K562 (cell line): ENCODE results near the gene MYOM1. TPM values are rescaled to one million over a fixed set of nuclear protein-coding genes. Genes with fewer than 3 reads are reported as not detected.

Source experiments
- ATF7 ChIP-seq: fragments of 450-650 bp; IDR thresholded peaks from 2 replicates; pipeline ENCODE4 v1.7.1; 2014; ENCODE audit warnings: mild to moderate bottlenecking, moderate library complexity
- CAMTA2 ChIP-seq: fragments of 250-450 bp; sonication (Bioruptor Pico); conservative IDR thresholded peaks from 2 replicates; pipeline ENCODE4 v1.5.1; 2022
- E2F3 ChIP-seq: fragments of 250-450 bp; sonication (Bioruptor Pico); IDR thresholded peaks from 2 replicates; pipeline ENCODE4 v1.4.0; 2020; ENCODE audit warnings: mild to moderate bottlenecking
- ELF4 ChIP-seq: fragments of 450-650 bp; formaldehyde crosslinking; IDR thresholded peaks from 2 replicates; pipeline ENCODE4 v1.4.0; 2022; ENCODE audit warnings: missing genetic modification characterization
- GABPB1 ChIP-seq: sonication (generic); formaldehyde crosslinking; IDR thresholded peaks from 2 replicates; pipeline ENCODE4 v1.8.0; 2022; ENCODE audit warnings: mild to moderate bottlenecking, missing genetic modification reagents
- ILF3 ChIP-seq: fragments of 450-650 bp; IDR thresholded peaks from 2 replicates; pipeline ENCODE4 v1.6.1; 2018; ENCODE audit warnings: antibody characterized with exemption, mild to moderate bottlenecking, moderate library complexity, borderline replicate concordance
- KAT7 ChIP-seq: sonication (generic); formaldehyde crosslinking; IDR thresholded peaks from 2 replicates; pipeline ENCODE4 v1.8.0; 2022; ENCODE audit warnings: missing genetic modification reagents, mild to moderate bottlenecking, borderline replicate concordance
- MAZ ChIP-seq, 2 experiments: fragments of 450-650 bp in 1 of 2; sonication (generic) in 1 of 2; formaldehyde crosslinking; IDR thresholded peaks in 1 of 2; conservative IDR thresholded peaks in 1 of 2; 2 replicates each; pipeline versions ENCODE4 v1.4.0 to v1.5.0; 2020; ENCODE audit warnings: mild to moderate bottlenecking in 1 of 2, missing genetic modification reagents in 1 of 2
- NCOA6 ChIP-seq: fragments of 450-650 bp; IDR thresholded peaks from 2 replicates; pipeline ENCODE4 v1.6.1; 2017; ENCODE audit warnings: mild to moderate bottlenecking
- NELFE ChIP-seq: IDR thresholded peaks from 2 replicates; pipeline ENCODE4 v1.6.1; 2011; ENCODE audit warnings: mild to moderate bottlenecking; ENCODE audit not compliant: insufficient read depth, insufficient read length
- POLR2AphosphoS5 ChIP-seq: IDR thresholded peaks from 2 replicates; pipeline ENCODE4 v1.6.1; 2011; ENCODE audit warnings: mild to moderate bottlenecking, low read depth, low read length, moderate library complexity; ENCODE audit not compliant: control insufficient read depth, insufficient read depth
- POLR3A ChIP-seq: IDR thresholded peaks from 2 replicates; pipeline ENCODE4 v1.6.1; 2011; ENCODE audit warnings: borderline replicate concordance, mild to moderate bottlenecking, moderate library complexity; ENCODE audit not compliant: insufficient read length, insufficient read depth; ENCODE audit errors: extremely low read depth
- SIN3A ChIP-seq, 2 experiments: fragments of 150-350 bp in 1 of 2; IDR thresholded peaks; 2 replicates each; pipeline ENCODE4 v1.6.1; 2011 to 2016; ENCODE audit warnings: borderline replicate concordance in 2 of 2, low read depth in 2 of 2, low read length in 2 of 2, mild to moderate bottlenecking in 2 of 2, moderate library complexity in 2 of 2; ENCODE audit not compliant: control insufficient read depth in 1 of 2
- TAF15 ChIP-seq: fragments of 200-400 bp; formaldehyde crosslinking; IDR thresholded peaks from 2 replicates; pipeline ENCODE4 v1.6.1; 2017; ENCODE audit warnings: mild to moderate bottlenecking, low read depth, low read length, moderate library complexity
- ZFP1 ChIP-seq: fragments of 450-650 bp; formaldehyde crosslinking; IDR thresholded peaks from 2 replicates; pipeline ENCODE4 v1.4.0; 2020; ENCODE audit warnings: mild to moderate bottlenecking, mixed read lengths
- ZNF431 ChIP-seq: sonication (generic); formaldehyde crosslinking; IDR thresholded peaks from 2 replicates; pipeline ENCODE4 v1.8.0; 2022; ENCODE audit warnings: mild to moderate bottlenecking, missing genetic modification reagents
- ZNF57 ChIP-seq: fragments of 450-650 bp; formaldehyde crosslinking; IDR thresholded peaks from 2 replicates; pipeline ENCODE4 v1.4.0; 2020; ENCODE audit warnings: mild to moderate bottlenecking, moderate library complexity
- polyA plus RNA-seq, 8 experiments: library from polyadenylated mRNA; depleted of rRNA in 4 of 8; stranded (reverse) in 5 of 8; unstranded in 3 of 8; fragments of >200 nt; fragmentation: Nextera tagmentation in 2 of 8; fragmentation: Illumina TruSeq in 1 of 8; extraction: Ambion mirVana in 2 of 8; extraction: Trizol in 1 of 8; gene quantifications; 2 replicates each; pipeline versions ENCODE4 v1.2.1 to v1.2.3, GENCODE V29; 2011 to 2014; ENCODE audit warnings: inconsistent platforms in 1 of 8, missing spikeins in 1 of 8
- total RNA-seq, 7 experiments: library from RNA; depleted of rRNA in 6 of 7; stranded (reverse); fragments of >200 nt in 6 of 7; fragmentation: Illumina TruSeq in 2 of 7; extraction: Trizol in 2 of 7; gene quantifications; 2 replicates each; pipeline versions ENCODE4 v1.2.1 to v1.2.3, GENCODE V29; 2011 to 2021; ENCODE audit warnings: low replicate concordance in 1 of 7
- TF ChIP-seq, protein P1 (sequence below): fragments of 450-650 bp; IDR thresholded peaks from 2 replicates; pipeline ENCODE4 v1.6.1; 2016; ENCODE audit warnings: mild to moderate bottlenecking
- TF ChIP-seq, protein P2 (sequence below): fragments of 200-400 bp; formaldehyde crosslinking; IDR thresholded peaks from 2 replicates; pipeline ENCODE4 v1.6.1; 2017; ENCODE audit warnings: mild to moderate bottlenecking, low read depth, low read length, moderate library complexity
- TF ChIP-seq, protein P3 (sequence below): fragments of 450-650 bp; formaldehyde crosslinking; IDR thresholded peaks from 2 replicates; pipeline ENCODE4 v1.4.0; 2022; ENCODE audit warnings: mild to moderate bottlenecking, moderate library complexity
- TF ChIP-seq, protein P4 (sequence below): fragments of 450-650 bp; IDR thresholded peaks from 2 replicates; pipeline ENCODE4 v1.6.1; 2016; ENCODE audit warnings: low read depth, mild to moderate bottlenecking, moderate library complexity

MYOM1 gene
- total and polyA plus RNA-seq, 9 of the 15 experiments (the other 6 are each of a cell fraction or from before 2014, with no cell fraction given) = 0.01 to 0.62 (median 0.25) TPM

DNA sequence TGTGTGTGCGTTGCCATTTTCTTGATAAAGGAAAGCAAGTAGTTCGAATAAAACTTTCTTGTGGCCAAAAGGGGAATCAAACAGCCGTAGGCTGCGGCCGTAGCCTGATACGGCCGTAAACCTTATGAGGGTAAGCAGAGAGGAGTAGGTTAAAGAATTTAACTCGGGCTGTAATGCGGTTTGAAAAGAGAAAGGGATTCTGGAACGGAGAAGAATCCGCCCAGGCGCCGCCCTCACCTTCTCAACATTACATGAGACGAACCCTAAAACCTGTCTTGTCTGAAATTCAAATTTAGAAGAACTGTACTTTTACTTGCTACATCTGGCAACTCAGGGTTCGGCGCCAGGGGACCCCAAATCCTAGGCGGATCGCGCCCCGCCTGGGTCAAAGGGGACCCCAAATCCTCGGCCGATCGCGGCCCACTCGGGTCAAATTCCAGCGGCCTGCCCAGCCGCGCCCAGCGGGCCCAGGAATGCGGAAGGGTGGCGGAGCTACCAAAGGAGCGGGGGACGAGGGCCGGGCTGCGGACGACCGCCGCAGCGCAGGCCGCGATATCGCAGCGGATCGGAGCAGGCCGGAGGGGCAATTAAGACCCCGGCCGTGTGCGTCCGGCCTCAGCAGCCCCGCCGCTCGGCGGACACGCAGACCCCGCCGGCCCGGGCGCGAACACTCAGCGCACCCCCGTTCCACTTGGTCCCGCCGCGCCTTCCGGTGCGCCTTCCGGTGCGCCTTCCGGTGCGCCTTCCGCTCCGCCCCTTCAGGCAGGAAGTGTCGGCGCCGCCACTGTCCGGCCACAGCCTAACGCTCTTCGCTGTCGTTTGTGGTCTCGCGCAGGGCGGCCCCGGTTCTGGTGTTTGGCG lies 41.8 kb upstream of the MYOM1 start, which contains the start of gene MYL12B (continued):
- TF ChIP-seq, protein P1, sequence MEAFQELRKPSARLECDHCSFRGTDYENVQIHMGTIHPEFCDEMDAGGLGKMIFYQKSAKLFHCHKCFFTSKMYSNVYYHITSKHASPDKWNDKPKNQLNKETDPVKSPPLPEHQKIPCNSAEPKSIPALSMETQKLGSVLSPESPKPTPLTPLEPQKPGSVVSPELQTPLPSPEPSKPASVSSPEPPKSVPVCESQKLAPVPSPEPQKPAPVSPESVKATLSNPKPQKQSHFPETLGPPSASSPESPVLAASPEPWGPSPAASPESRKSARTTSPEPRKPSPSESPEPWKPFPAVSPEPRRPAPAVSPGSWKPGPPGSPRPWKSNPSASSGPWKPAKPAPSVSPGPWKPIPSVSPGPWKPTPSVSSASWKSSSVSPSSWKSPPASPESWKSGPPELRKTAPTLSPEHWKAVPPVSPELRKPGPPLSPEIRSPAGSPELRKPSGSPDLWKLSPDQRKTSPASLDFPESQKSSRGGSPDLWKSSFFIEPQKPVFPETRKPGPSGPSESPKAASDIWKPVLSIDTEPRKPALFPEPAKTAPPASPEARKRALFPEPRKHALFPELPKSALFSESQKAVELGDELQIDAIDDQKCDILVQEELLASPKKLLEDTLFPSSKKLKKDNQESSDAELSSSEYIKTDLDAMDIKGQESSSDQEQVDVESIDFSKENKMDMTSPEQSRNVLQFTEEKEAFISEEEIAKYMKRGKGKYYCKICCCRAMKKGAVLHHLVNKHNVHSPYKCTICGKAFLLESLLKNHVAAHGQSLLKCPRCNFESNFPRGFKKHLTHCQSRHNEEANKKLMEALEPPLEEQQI = no peak
- TF ChIP-seq KAT7 (CRISPR knock-in tag) = peak; percentile 56
- TF ChIP-seq POLR3A = no peak
- TF ChIP-seq, protein P2, sequence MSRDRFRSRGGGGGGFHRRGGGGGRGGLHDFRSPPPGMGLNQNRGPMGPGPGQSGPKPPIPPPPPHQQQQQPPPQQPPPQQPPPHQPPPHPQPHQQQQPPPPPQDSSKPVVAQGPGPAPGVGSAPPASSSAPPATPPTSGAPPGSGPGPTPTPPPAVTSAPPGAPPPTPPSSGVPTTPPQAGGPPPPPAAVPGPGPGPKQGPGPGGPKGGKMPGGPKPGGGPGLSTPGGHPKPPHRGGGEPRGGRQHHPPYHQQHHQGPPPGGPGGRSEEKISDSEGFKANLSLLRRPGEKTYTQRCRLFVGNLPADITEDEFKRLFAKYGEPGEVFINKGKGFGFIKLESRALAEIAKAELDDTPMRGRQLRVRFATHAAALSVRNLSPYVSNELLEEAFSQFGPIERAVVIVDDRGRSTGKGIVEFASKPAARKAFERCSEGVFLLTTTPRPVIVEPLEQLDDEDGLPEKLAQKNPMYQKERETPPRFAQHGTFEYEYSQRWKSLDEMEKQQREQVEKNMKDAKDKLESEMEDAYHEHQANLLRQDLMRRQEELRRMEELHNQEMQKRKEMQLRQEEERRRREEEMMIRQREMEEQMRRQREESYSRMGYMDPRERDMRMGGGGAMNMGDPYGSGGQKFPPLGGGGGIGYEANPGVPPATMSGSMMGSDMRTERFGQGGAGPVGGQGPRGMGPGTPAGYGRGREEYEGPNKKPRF = no peak
- peak; percentile 65 for TF ChIP-seq POLR2AphosphoS5
- TF ChIP-seq ZNF431 = no peak
- no peak for TF ChIP-seq NCOA6
- 0 out of 2 replicates have a peak, but pooled peaks have one; percentile 59 for TF ChIP-seq CAMTA2 (CRISPR knock-in tag)
- TF ChIP-seq ZNF57 = no peak
- TF ChIP-seq SIN3A (IDR thresholded peaks at IDR 0.05; ENCODE audit: borderline replicate concordance in 2 of 2, control insufficient read depth in 1 of 2, low read depth in 2 of 2, low read length in 2 of 2) = peak; percentile 55 to 91; a peak in 3 of 4 replicates
- TF ChIP-seq, protein P3, sequence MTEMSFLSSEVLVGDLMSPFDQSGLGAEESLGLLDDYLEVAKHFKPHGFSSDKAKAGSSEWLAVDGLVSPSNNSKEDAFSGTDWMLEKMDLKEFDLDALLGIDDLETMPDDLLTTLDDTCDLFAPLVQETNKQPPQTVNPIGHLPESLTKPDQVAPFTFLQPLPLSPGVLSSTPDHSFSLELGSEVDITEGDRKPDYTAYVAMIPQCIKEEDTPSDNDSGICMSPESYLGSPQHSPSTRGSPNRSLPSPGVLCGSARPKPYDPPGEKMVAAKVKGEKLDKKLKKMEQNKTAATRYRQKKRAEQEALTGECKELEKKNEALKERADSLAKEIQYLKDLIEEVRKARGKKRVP (CRISPR knock-in tag) = no peak
- no peak for TF ChIP-seq NELFE
- TF ChIP-seq ELF4 (CRISPR knock-in tag) = peak; percentile 99
- TF ChIP-seq TAF15 = no peak
- TF ChIP-seq ILF3 = no peak; the same call in 1 of the 2 replicates
- peak; percentile 78; the same call in 1 of the 2 replicates for TF ChIP-seq E2F3
- TF ChIP-seq GABPB1 (CRISPR knock-in tag) = peak; percentile 93
- TF ChIP-seq ZFP1 (CRISPR knock-in tag) = no peak
- TF ChIP-seq, protein P4, sequence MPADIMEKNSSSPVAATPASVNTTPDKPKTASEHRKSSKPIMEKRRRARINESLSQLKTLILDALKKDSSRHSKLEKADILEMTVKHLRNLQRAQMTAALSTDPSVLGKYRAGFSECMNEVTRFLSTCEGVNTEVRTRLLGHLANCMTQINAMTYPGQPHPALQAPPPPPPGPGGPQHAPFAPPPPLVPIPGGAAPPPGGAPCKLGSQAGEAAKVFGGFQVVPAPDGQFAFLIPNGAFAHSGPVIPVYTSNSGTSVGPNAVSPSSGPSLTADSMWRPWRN = peak; percentile 51; the same call in 1 of the 2 replicates
- peak; percentile 100 for TF ChIP-seq ATF7
- peak; percentile 70 to 81; a peak in 3 of 4 replicates for TF ChIP-seq MAZ (CRISPR knock-in tag; conservative IDR thresholded peaks at IDR 0.05 in 1 of 2, IDR thresholded peaks at IDR 0.05 in 1 of 2)
